ENCODE measurements around the gene SDF2L1.
A peak's percentile ranks its signal among the peaks of the same experiment; 100 is the strongest.

Gene SDF2L1

GRCh38 chr22:21621025-21621424, 21.1 kb upstream of the SDF2L1 start:
- peaks cover 100% of the 10 kb centered on the region for H4K20me1 ChIP-seq
- no peak for TF ChIP-seq Cebpa-rat (IDR thresholded peaks at IDR 0.05)
- no peaks in the 10 kb centered on the region for H3K27me3 ChIP-seq
- no peak overlapping the region for H3K27ac ChIP-seq
- H3K36me3 ChIP-seq, result peaks cover 73% of the 10 kb centered on the region
- H3K4me1 ChIP-seq, result peaks cover 70% of the 10 kb centered on the region
- H3K9me3 ChIP-seq, result no peaks in the 10 kb centered on the region
- no peak overlapping the region for H3K4me3 ChIP-seq
- H3K9ac ChIP-seq, result no peak overlapping the region
- H3K4me2 ChIP-seq, result no peak overlapping the region

DNA sequence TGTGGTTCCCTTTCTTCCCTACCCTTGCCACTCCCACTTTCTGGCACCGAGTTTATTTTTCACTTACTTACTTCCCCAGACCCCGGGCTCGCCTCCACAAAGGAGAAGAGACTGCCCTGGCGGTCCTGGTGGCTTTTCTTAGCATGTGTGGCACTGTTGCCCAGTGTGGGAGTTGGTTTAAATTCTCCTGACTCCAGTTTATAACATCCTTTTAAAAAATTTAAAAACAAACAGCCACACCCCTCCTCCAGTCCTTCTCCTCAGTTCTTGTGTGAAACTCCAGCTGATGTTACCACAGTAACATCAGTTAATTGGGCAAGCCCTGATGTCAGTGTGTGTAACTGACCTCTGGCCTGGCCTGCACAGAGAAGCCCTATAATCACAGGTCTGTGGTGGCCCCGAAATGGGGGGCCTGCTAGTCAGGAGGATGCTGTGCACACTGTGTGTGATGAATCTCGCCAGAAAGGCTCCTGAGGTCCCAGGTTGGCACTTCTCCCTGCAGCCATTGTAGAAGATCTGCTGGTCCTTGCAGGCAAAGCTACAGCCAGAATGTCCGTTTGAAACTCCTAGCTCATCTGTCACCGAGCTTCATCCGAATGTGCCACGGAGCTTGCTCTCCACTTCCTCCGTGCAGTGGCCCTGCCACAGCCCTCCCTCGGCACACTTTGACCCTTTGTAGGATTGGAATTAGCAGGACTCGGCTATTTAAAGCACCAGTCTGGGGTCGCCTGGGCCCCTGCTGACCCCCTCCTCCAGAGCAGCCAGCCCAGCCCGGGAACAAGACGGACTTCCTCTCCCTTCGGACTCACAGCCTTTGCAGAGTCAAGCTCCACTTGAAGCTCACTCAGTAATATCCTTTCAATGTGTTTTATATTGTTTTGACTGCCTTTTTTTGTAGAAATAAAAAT, 19.8 kb upstream of the SDF2L1 start:
- peaks cover 100% of the 10 kb centered on the region for H4K20me1 ChIP-seq
- no peak overlapping the region for H3K9ac ChIP-seq
- no peak overlapping the region for H3K4me3 ChIP-seq

DNA sequence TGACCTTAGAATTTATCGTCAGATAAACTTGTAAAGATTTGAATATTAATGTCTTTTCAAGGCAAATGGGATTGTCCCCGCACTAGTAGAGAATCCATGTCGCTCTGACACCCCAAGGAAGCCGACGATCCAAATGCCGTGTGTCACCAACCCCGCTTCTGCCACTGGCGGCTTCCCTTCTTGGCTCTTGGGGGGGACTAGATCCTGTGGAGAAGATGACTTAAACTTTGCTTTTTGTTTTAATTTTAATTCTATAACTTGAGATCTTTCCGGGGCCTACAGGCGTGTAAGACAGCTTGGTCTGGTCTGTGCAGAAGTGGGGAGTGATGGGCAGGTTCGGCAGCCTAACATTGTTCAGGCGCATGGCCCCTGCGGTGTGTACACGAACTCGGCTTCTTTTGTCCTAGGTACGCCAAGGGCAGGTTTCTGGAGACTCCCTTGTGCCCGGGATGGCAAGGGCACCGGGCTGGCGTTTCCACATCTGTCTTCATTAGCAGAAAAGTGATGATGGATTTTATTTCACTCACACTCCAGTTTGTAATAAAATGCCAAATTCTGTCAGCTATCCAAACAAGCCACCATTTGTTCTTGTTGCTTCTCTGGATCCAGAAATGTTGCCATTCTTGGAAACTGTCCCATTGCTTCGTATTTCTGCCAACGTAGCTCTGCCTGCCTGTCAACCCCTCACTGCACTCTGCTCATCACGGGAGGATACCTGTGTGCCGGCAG, 19.0 kb upstream of the SDF2L1 start:
- Histone ChIP-seq H3K4me2 (no peak overlapping the region), H4K20me1 (peaks cover 100% of the 10 kb centered on the region), H3K27ac (0 out of 2 replicates have a peak overlapping the region, but pooled peaks have one; percentile 2), H3K9me3 (no peaks in the 10 kb centered on the region), H3K9ac (no peak overlapping the region), H3K27me3 (no peaks in the 10 kb centered on the region), H3K4me1 (peaks cover 70% of the 10 kb centered on the region), H3K36me3 (peaks cover 89% of the 10 kb centered on the region), H3K4me3 (no peak overlapping the region)
- no peak for TF ChIP-seq Cebpa-rat (IDR thresholded peaks at IDR 0.05)

More for the DNA sequence above, 19.8 kb upstream of the SDF2L1 start:
- H3K4me1 ChIP-seq, result peaks cover 70% of the 10 kb centered on the region
- TF ChIP-seq Cebpa-rat (IDR thresholded peaks at IDR 0.05), result no peak
- H3K36me3 ChIP-seq, result peaks cover 86% of the 10 kb centered on the region
- no peak overlapping the region for H3K4me2 ChIP-seq
- no peaks in the 10 kb centered on the region for H3K9me3 ChIP-seq
- no peak overlapping the region for H3K27ac ChIP-seq
- H3K27me3 ChIP-seq, result no peaks in the 10 kb centered on the region

GRCh38 chr22:21623648-21623970, 18.5 kb upstream of the SDF2L1 start:
- peaks cover 100% of the 10 kb centered on the region for H4K20me1 ChIP-seq
- TF ChIP-seq Cebpa-rat (IDR thresholded peaks at IDR 0.05), result no peak
- H3K9me3 ChIP-seq, result no peaks in the 10 kb centered on the region
- H3K4me2 ChIP-seq, result no peak overlapping the region
- no peak overlapping the region for H3K9ac ChIP-seq
- H3K4me1 ChIP-seq, result peaks cover 73% of the 10 kb centered on the region
- no peaks in the 10 kb centered on the region for H3K27me3 ChIP-seq
- H3K27ac ChIP-seq, result 0 out of 2 replicates have a peak overlapping the region, but pooled peaks have one; percentile 2
- no peak overlapping the region for H3K4me3 ChIP-seq
- H3K36me3 ChIP-seq, result peaks cover 89% of the 10 kb centered on the region

DNA sequence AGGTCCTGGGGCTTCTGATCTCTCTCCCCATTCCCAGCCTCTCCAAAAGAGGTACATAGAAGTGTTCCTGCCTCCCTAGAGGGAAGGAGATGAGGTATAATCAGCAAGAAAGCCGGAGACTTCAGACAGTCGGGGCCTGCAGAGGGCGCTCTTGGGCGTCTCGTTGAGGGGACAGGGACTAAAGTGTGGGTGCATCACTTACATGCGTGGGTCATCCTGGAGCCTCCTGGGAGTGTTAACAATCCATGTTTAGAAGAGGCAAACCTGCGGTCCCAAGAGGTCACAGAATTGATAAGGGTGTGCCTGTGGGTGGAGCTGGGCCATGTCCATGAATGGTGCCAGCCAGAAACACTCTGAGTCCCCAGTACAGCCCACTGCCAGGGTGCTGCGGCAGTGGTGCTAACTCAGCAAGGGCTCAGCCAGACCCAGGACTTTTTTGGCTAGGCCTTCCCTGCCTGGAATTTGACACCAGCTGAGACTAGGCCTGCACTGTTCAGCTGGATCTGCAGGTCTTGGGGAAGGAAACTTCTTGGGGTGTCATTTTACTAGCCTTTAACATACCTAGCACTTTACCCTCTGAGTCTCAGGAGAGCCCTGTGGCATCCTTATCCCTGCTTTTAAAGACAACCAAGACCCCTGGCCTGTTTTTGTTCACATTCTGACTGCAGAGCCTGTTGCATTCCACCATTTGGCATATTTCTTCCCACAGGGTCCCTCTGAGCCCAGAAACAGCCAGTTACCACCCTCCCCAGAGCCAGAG, 17.8 kb upstream of the SDF2L1 start:
- no peak for TF ChIP-seq Cebpa-rat (IDR thresholded peaks at IDR 0.05)
- H3K27ac ChIP-seq, result 0 out of 2 replicates have a peak overlapping the region, but pooled peaks have one; percentile 24
- peaks cover 93% of the 10 kb centered on the region for H4K20me1 ChIP-seq
- H3K27me3 ChIP-seq, result no peaks in the 10 kb centered on the region
- H3K4me2 ChIP-seq, result peak overlapping the region; percentile 14
- peaks cover 83% of the 10 kb centered on the region for H3K36me3 ChIP-seq
- H3K4me3 ChIP-seq, result no peak overlapping the region
- no peak overlapping the region for H3K9ac ChIP-seq
- H3K9me3 ChIP-seq, result no peaks in the 10 kb centered on the region
- H3K4me1 ChIP-seq, result peaks cover 79% of the 10 kb centered on the region

DNA sequence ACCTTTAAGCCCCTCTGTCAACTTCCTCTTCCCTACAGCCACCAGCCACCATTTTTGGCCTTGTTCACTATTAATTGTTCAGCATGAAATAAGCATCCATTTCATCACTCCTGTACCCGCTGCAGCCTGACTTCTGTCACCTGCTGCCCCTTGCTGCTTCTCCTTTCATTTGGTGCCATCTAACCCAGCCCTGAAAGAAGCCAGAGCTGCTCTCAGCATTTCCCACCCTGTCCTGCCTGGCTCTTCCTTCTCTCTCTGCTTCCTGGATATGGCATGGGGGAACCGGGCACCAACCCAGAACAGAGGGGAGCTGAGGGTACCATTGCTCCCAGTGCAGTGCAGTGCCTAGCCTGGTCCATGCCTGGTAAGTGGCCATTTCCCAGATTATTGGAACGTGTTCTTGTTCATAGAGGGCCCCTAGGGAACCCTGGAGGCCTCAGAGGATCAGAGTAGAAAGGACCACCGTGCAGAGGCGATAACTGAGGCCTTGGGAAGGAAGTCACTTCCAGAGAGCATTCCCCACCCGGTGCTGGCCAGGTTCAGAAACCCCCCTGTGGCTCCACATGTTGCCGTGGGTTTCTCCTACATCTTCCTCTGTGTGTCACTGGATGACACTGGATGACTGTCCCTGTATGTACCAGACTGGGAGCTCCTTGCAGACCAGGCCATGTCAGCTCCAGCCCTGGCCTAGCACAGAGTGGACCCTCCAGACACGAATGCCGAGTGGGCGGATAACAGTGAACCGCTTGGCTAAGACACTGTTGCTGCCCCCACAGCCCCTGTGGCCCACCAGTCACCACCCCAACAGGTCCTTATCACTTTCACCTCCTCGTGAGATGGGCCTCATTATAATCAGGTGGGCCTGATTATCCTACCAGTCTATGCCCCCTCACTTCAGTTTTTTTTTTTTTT, 17.0 kb upstream of the SDF2L1 start:
- peaks cover 74% of the 10 kb centered on the region for H3K36me3 ChIP-seq
- H3K9me3 ChIP-seq, result no peaks in the 10 kb centered on the region
- H3K4me2 ChIP-seq, result peak overlapping the region; percentile 14
- no peaks in the 10 kb centered on the region for H3K27me3 ChIP-seq
- TF ChIP-seq Cebpa-rat (IDR thresholded peaks at IDR 0.05), result no peak
- peaks cover 75% of the 10 kb centered on the region for H3K4me1 ChIP-seq
- no peak overlapping the region for H3K4me3 ChIP-seq
- H3K9ac ChIP-seq, result 0 out of 2 replicates have a peak overlapping the region, but pooled peaks have one; percentile 31
- 0 out of 2 replicates have a peak overlapping the region, but pooled peaks have one; percentile 24 for H3K27ac ChIP-seq
- peaks cover 85% of the 10 kb centered on the region for H4K20me1 ChIP-seq

DNA sequence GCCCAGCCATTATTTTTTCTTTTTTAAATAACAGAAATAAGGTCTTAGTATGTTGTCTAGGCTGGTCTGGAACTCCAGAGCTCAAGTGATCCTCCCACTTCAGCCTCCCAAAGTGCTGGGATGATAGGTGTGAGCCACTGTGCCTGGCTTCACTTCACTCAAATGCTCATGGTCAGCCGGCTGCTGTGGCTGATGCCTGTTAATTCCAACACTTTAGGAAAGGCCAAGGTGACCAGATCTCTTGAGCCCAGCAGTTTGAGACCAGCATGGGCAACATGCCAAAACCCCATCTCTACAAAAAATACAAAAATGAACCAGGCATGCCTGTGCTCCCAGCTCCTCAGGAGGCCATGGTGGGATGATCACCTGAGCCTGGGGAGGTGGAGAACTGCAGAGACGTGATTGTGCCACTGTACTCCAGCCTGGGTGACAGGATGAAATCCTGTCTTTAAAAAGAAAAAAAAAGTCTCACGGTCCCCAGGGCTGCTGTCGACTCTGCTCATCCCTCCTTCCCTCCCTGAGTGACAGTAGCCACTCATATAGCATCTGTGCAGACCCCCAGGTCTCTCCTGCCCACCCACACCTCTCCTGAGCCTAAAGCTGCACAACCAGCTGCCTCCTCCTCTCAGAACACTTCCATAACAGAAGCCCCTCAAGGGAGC, 15.9 kb upstream of the SDF2L1 start:
- Histone ChIP-seq H3K36me3 (peaks cover 64% of the 10 kb centered on the region), H3K9ac (peak overlapping the region; percentile 31; the same call in 1 of the 2 replicates), H3K9me3 (no peaks in the 10 kb centered on the region), H3K27ac (no peak overlapping the region), H3K4me2 (peak overlapping the region; percentile 95; the same call in 1 of the 2 replicates), H3K4me3 (no peak overlapping the region), H4K20me1 (peaks cover 74% of the 10 kb centered on the region), H3K27me3 (no peaks in the 10 kb centered on the region), H3K4me1 (peaks cover 71% of the 10 kb centered on the region)
- no peak for TF ChIP-seq Cebpa-rat (IDR thresholded peaks at IDR 0.05)

- Histone ChIP-seq H3K27ac (no peak overlapping the region), H3K4me2 (peak overlapping the region; percentile 95), H3K9me3 (no peaks in the 10 kb centered on the region), H4K20me1 (peaks cover 67% of the 10 kb centered on the region), H3K9ac (0 out of 2 replicates have a peak overlapping the region, but pooled peaks have one; percentile 31), H3K27me3 (no peaks in the 10 kb centered on the region), H3K4me3 (no peak overlapping the region), H3K4me1 (peaks cover 67% of the 10 kb centered on the region), H3K36me3 (peaks cover 60% of the 10 kb centered on the region)
- TF ChIP-seq Cebpa-rat (IDR thresholded peaks at IDR 0.05), result no peak
Measured at GRCh38 chr22:21626735-21627469, 15.2 kb upstream of the SDF2L1 start.

Data from BLaER1 (cell line).